Activated T-cell treated with anti-CD3 and anti-CD28 coated beads, Interleukin-2, amount 50 U/mL, for 1 hour (primary cell): Measurements from ENCODE around the gene PRR33.
A peak's percentile ranks its signal among the peaks of the same experiment; 100 is the strongest.

Experiments
- DNase-seq: peaks from one replicate; pipeline ENCODE4 v3.0.0-alpha.2; 2020

The PRR33 gene

GRCh38 chr11:1845561-1846452, 45.9 kb downstream of the PRR33 start:
- DNase-seq, result no peak

- DNase-seq, result no peak
Measured at GRCh38 chr11:1845095-1845429, 46.6 kb downstream of the PRR33 start.

- peak; percentile 52 for DNase-seq
Measured at GRCh38 chr11:1844221-1845094, 47.2 kb downstream of the PRR33 start.

GRCh38 chr11:1843796-1844195, 47.9 kb downstream of the PRR33 start:
- no peak for DNase-seq

DNA sequence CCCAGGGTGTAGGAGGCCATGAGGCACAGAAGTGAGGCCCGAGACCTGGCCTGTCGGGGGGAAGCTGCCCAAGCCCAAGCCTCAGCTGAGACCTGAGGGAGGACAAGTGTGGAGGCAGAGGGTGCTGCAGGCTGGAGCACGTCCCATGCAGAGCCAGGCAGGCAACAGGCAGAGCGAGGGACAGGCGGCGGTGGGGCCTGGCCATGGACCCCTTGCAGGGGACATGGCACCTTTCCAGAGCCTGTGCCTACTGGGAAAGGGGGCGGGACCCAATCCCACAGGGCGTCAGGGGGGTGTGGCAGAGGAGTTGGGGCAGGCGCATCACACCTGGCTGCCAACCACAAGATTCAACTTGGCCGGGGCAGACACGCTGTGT, 48.6 kb downstream of the PRR33 start:
- no peak for DNase-seq

- DNase-seq, result no peak
Measured at GRCh38 chr11:1842149-1843097, 49.3 kb downstream of the PRR33 start.

- no peak for DNase-seq
Measured at GRCh38 chr11:1841511-1842148, 50.1 kb downstream of the PRR33 start.

DNA sequence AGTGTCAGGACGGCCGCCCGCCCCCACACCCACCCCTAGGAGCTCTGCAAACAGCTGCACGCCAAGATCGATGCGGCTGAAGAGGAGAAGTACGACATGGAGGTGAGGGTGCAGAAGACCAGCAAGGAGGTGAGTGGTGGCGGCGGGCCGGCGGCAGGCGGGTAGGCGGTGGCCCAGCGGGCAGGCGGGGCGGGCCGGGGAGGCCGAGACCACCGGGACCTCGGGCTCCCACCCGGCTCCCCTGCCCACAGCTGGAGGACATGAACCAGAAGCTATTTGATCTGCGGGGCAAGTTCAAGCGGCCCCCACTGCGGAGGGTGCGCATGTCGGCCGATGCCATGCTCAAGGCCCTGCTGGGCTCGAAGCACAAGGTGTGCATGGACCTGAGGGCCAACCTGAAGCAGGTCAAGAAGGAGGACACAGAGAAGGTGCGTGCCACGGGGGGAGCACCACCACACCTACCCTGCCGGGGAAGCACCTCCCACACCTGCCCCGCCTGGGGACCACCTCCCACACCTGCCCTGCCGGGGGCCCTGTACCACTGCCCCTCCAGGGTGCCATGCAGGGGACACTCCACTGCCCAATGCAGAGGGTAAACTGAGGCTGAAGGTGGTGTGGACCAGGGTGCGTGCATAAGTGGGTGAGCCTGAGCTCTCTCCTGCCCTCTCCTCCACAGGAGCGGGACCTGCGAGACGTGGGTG, 50.8 kb downstream of the PRR33 start:
- DNase-seq, result no peak

- DNase-seq, result no peak
Measured at GRCh38 chr11:1839924-1840779, 51.5 kb downstream of the PRR33 start.

DNA sequence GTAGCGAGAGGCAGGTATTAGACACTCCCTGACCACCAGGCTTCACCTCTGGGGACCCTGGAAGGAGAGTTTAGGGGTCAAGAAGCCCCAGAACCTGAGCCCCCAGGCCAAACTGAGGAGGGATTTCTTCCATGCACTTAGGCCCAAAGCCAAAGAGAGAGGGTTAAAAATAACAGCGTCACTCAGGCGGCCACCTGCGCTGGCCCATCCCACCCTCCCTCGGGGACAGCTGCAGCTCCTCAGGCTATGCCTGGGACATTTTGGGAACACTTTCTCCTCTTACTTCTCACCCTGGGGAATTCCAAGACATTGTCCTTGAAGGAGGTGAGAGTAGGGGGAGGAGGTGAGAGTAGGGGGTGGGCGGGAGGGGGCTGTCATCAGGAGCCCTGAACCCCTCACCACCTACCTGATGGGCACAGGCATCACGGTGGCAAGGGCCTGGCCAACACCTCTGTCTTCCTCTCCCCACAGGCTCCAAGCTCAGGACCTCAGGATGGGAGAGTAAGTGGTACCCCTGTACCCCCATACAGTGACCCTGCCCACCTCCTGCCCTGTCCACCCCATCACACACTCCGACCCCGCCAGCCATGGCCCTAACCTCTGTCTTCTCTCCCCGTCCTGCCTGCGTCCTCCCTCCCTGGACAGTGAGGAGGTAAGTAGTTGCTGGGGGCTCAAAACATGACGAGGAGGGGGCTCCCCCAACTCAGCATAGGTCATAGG, 52.3 kb downstream of the PRR33 start:
- DNase-seq, result no peak

DNA sequence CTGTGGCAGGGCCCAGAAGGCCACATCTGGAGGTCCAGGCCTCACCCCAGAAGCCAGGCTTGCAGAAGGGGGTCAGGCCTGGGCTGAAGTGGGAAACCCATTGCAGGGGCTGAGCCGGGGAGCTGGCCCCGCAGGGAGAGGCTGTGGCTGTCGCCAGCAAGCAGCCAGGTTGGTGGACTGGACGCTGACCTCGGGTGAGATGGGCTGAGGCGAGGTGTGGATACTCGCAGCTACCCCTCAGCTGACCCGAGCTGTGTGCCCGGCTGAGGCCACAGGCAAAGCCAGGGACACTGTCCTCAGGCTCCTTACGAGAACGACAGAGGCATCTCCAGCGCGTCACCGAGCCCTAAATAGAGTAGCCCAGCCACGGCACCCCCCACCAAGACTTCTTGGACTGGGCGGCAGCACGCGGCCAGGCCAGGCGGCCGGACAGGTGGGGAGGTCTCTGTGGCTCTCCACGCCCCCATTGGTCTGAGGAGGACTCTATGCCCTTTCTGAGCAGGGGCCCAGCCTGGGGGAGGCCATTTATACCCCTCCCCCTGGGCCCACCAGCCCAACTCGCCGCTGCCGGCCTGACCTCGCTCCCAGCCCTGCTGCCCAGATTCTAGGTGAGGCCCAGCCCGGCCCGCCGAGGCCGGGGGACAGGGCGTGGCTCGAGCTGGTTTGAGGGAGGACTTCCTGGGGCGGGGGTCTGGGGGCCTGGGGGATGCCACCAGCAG, 53.1 kb downstream of the PRR33 start, which contains the start of gene TNNI2:
TNNI2 (plus strand) TSS at position 556 of the 719 bp plus-strand sequence. CDS start 716 bp downstream, outside the sequence.
- DNase-seq, result no peak
